Hindlimb muscle (tissue), 1 donor: ENCODE results near the gene IDH3G. TPM values are rescaled to one million over a fixed set of nuclear protein-coding genes. Genes with fewer than 3 reads are reported as not detected.
"Not testable (repeated sequence)": the region's sequence is repeated elsewhere in the genome, so short reads cannot be mapped to it uniquely, and the experiment has no call there.

Source experiments
- DNase-seq: peaks from one replicate; pipeline ENCODE4 v3.0.0-alpha.2; 2013
- polyA plus RNA-seq: library from polyadenylated mRNA; unstranded; fragments of 120-200 nt; gene quantifications from one replicate; pipeline ENCODE4 v1.2.1, GENCODE V29; 2013; ENCODE audit not compliant: insufficient read length

Gene IDH3G
- polyA plus RNA-seq, 1 donor = 49.5 TPM

- no peak for DNase-seq
Measured at GRCh38 chrX:153750127-153750774, 43.9 kb downstream of the IDH3G start.

- DNase-seq = not testable (repeated sequence)
Measured at GRCh38 chrX:153749017-153749416, 45.2 kb downstream of the IDH3G start.

GRCh38 chrX:153746991-153747390 lies 47.2 kb downstream of the IDH3G start:
- DNase-seq = not testable (repeated sequence)

- no peak for DNase-seq
Measured at GRCh38 chrX:153746359-153746758, 47.8 kb downstream of the IDH3G start.

GRCh38 chrX:153745067-153745433 lies 49.1 kb downstream of the IDH3G start:
- DNase-seq = not testable (repeated sequence)

GRCh38 chrX:153744210-153745066 lies 49.7 kb downstream of the IDH3G start:
- no peak for DNase-seq

GRCh38 chrX:153743468-153744209 lies 50.5 kb downstream of the IDH3G start:
- not testable (repeated sequence) for DNase-seq

- not testable (repeated sequence) for DNase-seq
Measured at GRCh38 chrX:153742796-153743467, 51.2 kb downstream of the IDH3G start.

- DNase-seq = not testable (repeated sequence)
Measured at GRCh38 chrX:153742111-153742510, 52.1 kb downstream of the IDH3G start.

- no peak for DNase-seq
Measured at GRCh38 chrX:153741446-153741845, 52.7 kb downstream of the IDH3G start.

- DNase-seq = no peak
Measured at GRCh38 chrX:153740631-153741222, 53.4 kb downstream of the IDH3G start.

GRCh38 chrX:153739754-153740486 lies 54.3 kb downstream of the IDH3G start:
- no peak for DNase-seq

- no peak for DNase-seq
Measured at GRCh38 chrX:153738056-153738605, 56.0 kb downstream of the IDH3G start.

- DNase-seq = no peak
Measured at GRCh38 chrX:153736871-153737441, 57.2 kb downstream of the IDH3G start.

GRCh38 chrX:153736071-153736820 lies 57.9 kb downstream of the IDH3G start:
- no peak for DNase-seq

Other genes starting within 250 kb of the IDH3G start
- 11.5 TPM for gene CCNQ, start 195.2 kb downstream of the IDH3G start, polyA plus RNA-seq
- gene DUSP9, start 147.2 kb downstream of the IDH3G start, polyA plus RNA-seq = 0.14 TPM
- gene PNCK, start 120.6 kb downstream of the IDH3G start, polyA plus RNA-seq = 3.5 TPM
- 43.1 TPM for gene SLC6A8, start 106.4 kb downstream of the IDH3G start, polyA plus RNA-seq
- 80.6 TPM for gene BCAP31, start 70.0 kb downstream of the IDH3G start, polyA plus RNA-seq
- gene ABCD1, start 69.5 kb downstream of the IDH3G start, polyA plus RNA-seq = 13.5 TPM
- 1.9 TPM for gene PLXNB3, start 30.1 kb downstream of the IDH3G start, polyA plus RNA-seq
- gene SRPK3, start 13.3 kb downstream of the IDH3G start, polyA plus RNA-seq = 318 TPM
- 106 TPM for gene SSR4, start 293 bp upstream of the IDH3G start, polyA plus RNA-seq
- 2.4 TPM for gene PDZD4, start 36.2 kb upstream of the IDH3G start, polyA plus RNA-seq
- 2.5 TPM for gene L1CAM, start 91.8 kb upstream of the IDH3G start, polyA plus RNA-seq
- 1.4 TPM for gene AVPR2, start 110.3 kb upstream of the IDH3G start, polyA plus RNA-seq
- gene ARHGAP4, start 131.9 kb upstream of the IDH3G start, polyA plus RNA-seq = 26.4 TPM
- gene NAA10, start 140.7 kb upstream of the IDH3G start, polyA plus RNA-seq = 71.0 TPM
- gene RENBP, start 150.3 kb upstream of the IDH3G start, polyA plus RNA-seq = 5.1 TPM
- gene HCFC1, start 177.4 kb upstream of the IDH3G start, polyA plus RNA-seq = 37.9 TPM
- gene TMEM187, start 178.4 kb upstream of the IDH3G start, polyA plus RNA-seq = 7.5 TPM
- gene IRAK1, start 225.5 kb upstream of the IDH3G start, polyA plus RNA-seq = 46.3 TPM